GM12878 (cell line): ENCODE measurements around the gene MPHOSPH8.

Source experiments
- CBX3 ChIP-seq: fragments of 200-600 bp; sonication (generic); IDR thresholded peaks from 2 replicates; pipeline ENCODE4 v1.6.1; 2016; ENCODE audit warnings: low read depth, borderline replicate concordance
- CTCF ChIP-seq, 3 experiments: IDR thresholded peaks in 2 of 3; conservative IDR thresholded peaks in 1 of 3; 2 replicates each; pipeline ENCODE4 v1.5.1; 2011; ENCODE audit warnings: low read depth in 3 of 3, low read length in 3 of 3, mild to moderate bottlenecking in 3 of 3, control low read depth in 2 of 3, moderate library complexity in 2 of 3, inconsistent platforms in 1 of 3, mixed read lengths in 1 of 3; ENCODE audit not compliant: control insufficient read depth in 2 of 3, insufficient read depth in 1 of 3; ENCODE audit errors: extremely low read depth in 1 of 3
- POLR2A ChIP-seq: IDR thresholded peaks from 2 replicates; pipeline ENCODE4 v1.6.1; 2011; ENCODE audit warnings: low read depth, mild to moderate bottlenecking, low read length

- TF ChIP-seq CBX3, result no peak
- no peak for TF ChIP-seq CTCF (IDR thresholded peaks at IDR 0.05 in 2 of 3, conservative IDR thresholded peaks at IDR 0.05 in 1 of 3; ENCODE audit: control insufficient read depth in 2 of 3, extremely low read depth in 1 of 3, insufficient read depth in 1 of 3, low read depth in 3 of 3, low read length in 3 of 3)
- no peak for TF ChIP-seq POLR2A
Observed at GRCh38 chr13:19590423-19590822, 43.0 kb upstream of the MPHOSPH8 start.
